Neural cell (in vitro differentiated cells): Measurements from ENCODE around the gene ZNF222.

Source experiments
- CTCF ChIP-seq: fragments of 450-650 bp; IDR thresholded peaks from 2 replicates; pipeline ENCODE4 v1.5.1; 2014; ENCODE audit warnings: antibody characterized with exemption, mild to moderate bottlenecking, moderate library complexity; ENCODE audit not compliant: poor library complexity, severe bottlenecking
- EZH2 ChIP-seq: fragments of 200-600, 300-800 bp; shearing (Covaris generic), sonication (generic); IDR thresholded peaks from 2 replicates; pipeline ENCODE4 v1.6.1; 2014; ENCODE audit warnings: antibody characterized with exemption, low read length, borderline replicate concordance, mild to moderate bottlenecking; ENCODE audit not compliant: insufficient read depth, poor library complexity, severe bottlenecking
- TAF1 ChIP-seq: IDR thresholded peaks from 2 replicates; pipeline ENCODE4 v1.6.1; 2012; ENCODE audit warnings: low read depth

DNA sequence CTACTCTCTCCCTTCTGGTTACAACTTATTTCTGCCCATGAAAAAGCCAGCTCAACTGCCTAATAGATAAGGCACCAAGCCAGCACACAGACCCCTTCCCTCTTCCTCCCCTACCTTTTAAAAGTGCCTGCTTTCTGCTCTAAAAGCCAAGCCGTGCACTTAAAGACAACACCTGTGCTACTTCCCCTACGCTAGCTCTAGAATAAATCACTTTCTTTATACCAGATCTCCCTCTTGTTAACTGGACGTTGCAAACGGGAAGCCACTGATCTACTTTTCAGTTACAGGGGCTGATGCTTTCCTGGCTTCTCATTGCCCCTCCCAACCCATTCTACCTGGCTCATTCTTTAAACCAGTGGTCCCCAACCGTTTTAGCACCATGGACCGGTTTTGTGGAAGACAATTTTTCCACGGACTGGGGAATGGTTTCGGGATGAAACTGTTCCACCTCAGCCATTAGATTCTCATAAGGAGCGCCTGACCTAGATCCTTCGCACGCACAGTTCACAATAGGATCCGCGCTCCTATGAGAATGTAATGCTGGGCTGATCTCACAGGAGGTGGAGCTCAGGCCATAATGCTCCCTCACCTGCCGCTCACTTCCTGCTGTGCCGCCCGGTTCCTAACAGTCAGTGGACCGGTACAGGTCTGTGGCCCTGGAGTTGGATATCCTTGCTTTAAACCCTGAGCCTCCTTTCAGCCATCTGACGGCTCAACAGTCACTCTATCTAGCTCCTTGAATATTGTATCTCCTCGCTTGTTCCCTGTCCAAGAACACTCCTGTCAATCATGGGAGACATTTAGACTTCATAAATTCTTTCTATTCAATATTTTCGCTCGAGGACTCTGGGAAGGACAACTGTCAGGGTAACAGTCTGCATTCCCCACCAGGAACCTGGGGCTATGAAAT, 25.8 kb downstream of the ZNF222 start:
- TF ChIP-seq TAF1 (no peak), CTCF (no peak), EZH2 (no peak)
